HepG2 (cell line): ENCODE results near the gene ASXL1. TPM values are rescaled to one million over a fixed set of nuclear protein-coding genes. Genes with fewer than 3 reads are reported as not detected.

ENCODE experiments used
- AKAP8 ChIP-seq: sonication (generic); formaldehyde crosslinking; IDR thresholded peaks from 2 replicates; pipeline ENCODE4 v1.5.1; 2020; ENCODE audit warnings: mild to moderate bottlenecking, missing genetic modification reagents
- GPN1 ChIP-seq: sonication (generic); formaldehyde crosslinking; IDR thresholded peaks from 2 replicates; pipeline ENCODE4 v1.5.1; 2020; ENCODE audit warnings: missing genetic modification reagents, borderline replicate concordance
- GTF3A ChIP-seq: sonication (generic); formaldehyde crosslinking; conservative IDR thresholded peaks from 2 replicates; pipeline ENCODE4 v1.4.0; 2020; ENCODE audit warnings: mild to moderate bottlenecking, missing genetic modification reagents
- KDM1A ChIP-seq: IDR thresholded peaks from 2 replicates; pipeline ENCODE4 v1.6.1; 2016; ENCODE audit warnings: missing compliant biosample characterization
- NONO ChIP-seq, 2 experiments: fragments of 450-650 bp in 1 of 2; sonication (generic) in 1 of 2; formaldehyde crosslinking in 1 of 2; IDR thresholded peaks in 1 of 2; conservative IDR thresholded peaks in 1 of 2; 2 replicates each; pipeline versions ENCODE4 v1.6.1 to v1.8.0; 2017 to 2022; ENCODE audit warnings: mild to moderate bottlenecking in 1 of 2, missing genetic modification reagents in 1 of 2, moderate library complexity in 1 of 2
- REL ChIP-seq: sonication (generic); formaldehyde crosslinking; conservative IDR thresholded peaks from 2 replicates; pipeline ENCODE4 v1.8.0; 2022; ENCODE audit warnings: mild to moderate bottlenecking, missing genetic modification reagents, moderate library complexity
- SMARCE1 ChIP-seq: fragments of 450-650 bp; IDR thresholded peaks from 2 replicates; pipeline ENCODE4 v1.6.1; 2017; ENCODE audit warnings: borderline replicate concordance
- SPEN ChIP-seq: sonication (generic); formaldehyde crosslinking; IDR thresholded peaks from 2 replicates; pipeline ENCODE4 v1.5.1; 2020; ENCODE audit warnings: low read depth, mild to moderate bottlenecking, missing genetic modification reagents
- TEAD2 ChIP-seq: sonication (generic); formaldehyde crosslinking; IDR thresholded peaks from 2 replicates; pipeline ENCODE4 v1.9.0; 2021; ENCODE audit warnings: missing genetic modification reagents
- ZKSCAN8 ChIP-seq: IDR thresholded peaks from 2 replicates; pipeline ENCODE4 v1.6.1; 2016; ENCODE audit warnings: borderline replicate concordance, missing genetic modification reagents, missing compliant biosample characterization
- ZMYM2 ChIP-seq: sonication (generic); formaldehyde crosslinking; IDR thresholded peaks from 2 replicates; pipeline ENCODE4 v1.8.0; 2022; ENCODE audit warnings: mild to moderate bottlenecking, missing genetic modification reagents
- ZNF354B ChIP-seq: sonication (generic); formaldehyde crosslinking; IDR thresholded peaks from 2 replicates; pipeline ENCODE4 v1.8.0; 2022; ENCODE audit warnings: mild to moderate bottlenecking, missing genetic modification reagents
- ZNF543 ChIP-seq: sonication (generic); formaldehyde crosslinking; IDR thresholded peaks from 2 replicates; pipeline ENCODE4 v1.4.0; 2020; ENCODE audit warnings: mild to moderate bottlenecking, missing genetic modification reagents
- ZNF570 ChIP-seq: sonication (generic); formaldehyde crosslinking; IDR thresholded peaks from 2 replicates; pipeline ENCODE4 v1.4.0; 2020; ENCODE audit warnings: mild to moderate bottlenecking, missing genetic modification reagents, borderline replicate concordance
- ZNF780A ChIP-seq: sonication (generic); formaldehyde crosslinking; IDR thresholded peaks from 2 replicates; pipeline ENCODE4 v1.8.0; 2022; ENCODE audit warnings: mild to moderate bottlenecking, missing genetic modification reagents, moderate library complexity
- ZNF891 ChIP-seq: sonication (generic); formaldehyde crosslinking; IDR thresholded peaks from 2 replicates; pipeline ENCODE4 v1.5.0; 2020; ENCODE audit warnings: mild to moderate bottlenecking, missing genetic modification reagents
- polyA plus RNA-seq, 8 experiments: library from polyadenylated mRNA; depleted of rRNA in 3 of 8; stranded (reverse) in 7 of 8; unstranded in 1 of 8; fragments of >200 nt; fragmentation: Illumina TruSeq in 4 of 8; extraction: Trizol in 4 of 8; gene quantifications; 2 replicates each; pipeline versions ENCODE4 v1.2.1 to v1.2.3, GENCODE V29; 2011 to 2016; ENCODE audit warnings: low read depth in 4 of 8, missing spikeins in 1 of 8, mixed read lengths in 1 of 8; ENCODE audit not compliant: insufficient read depth in 1 of 8
- total RNA-seq, 5 experiments: library from RNA; depleted of rRNA; stranded (reverse); fragments of >200 nt; fragmentation: Illumina TruSeq; extraction: Trizol; gene quantifications; 2 replicates each; pipeline ENCODE4 v1.2.3, GENCODE V29; 2016; ENCODE audit warnings: low read depth in 1 of 5
- TF ChIP-seq, protein P1 (sequence below): sonication (generic); formaldehyde crosslinking; IDR thresholded peaks from 2 replicates; pipeline ENCODE4 v1.4.0; 2020; ENCODE audit warnings: missing genetic modification reagents
- TF ChIP-seq, protein P2 (sequence below): sonication (generic); formaldehyde crosslinking; IDR thresholded peaks from 2 replicates; pipeline ENCODE4 v1.8.0; 2022; ENCODE audit warnings: missing genetic modification reagents, mild to moderate bottlenecking, inconsistent platforms, borderline replicate concordance
- TF ChIP-seq, protein P3 (sequence below): sonication (generic); formaldehyde crosslinking; IDR thresholded peaks from 2 replicates; pipeline ENCODE4 v1.9.0; 2021; ENCODE audit warnings: missing genetic modification reagents, borderline replicate concordance
- TF ChIP-seq, protein P4 (sequence below): IDR thresholded peaks from 2 replicates; pipeline ENCODE4 v1.6.1; 2016; ENCODE audit warnings: control low read depth
- TF ChIP-seq, protein P5 (sequence below): sonication (generic); formaldehyde crosslinking; IDR thresholded peaks from 2 replicates; pipeline ENCODE4 v1.4.0; 2020; ENCODE audit warnings: mild to moderate bottlenecking, missing genetic modification reagents

Gene ASXL1
- total and polyA plus RNA-seq, 2 of the 13 experiments (the other 11 are each of a cell fraction or from before 2014, with no cell fraction given) = 62.1 to 74.8 TPM

DNA sequence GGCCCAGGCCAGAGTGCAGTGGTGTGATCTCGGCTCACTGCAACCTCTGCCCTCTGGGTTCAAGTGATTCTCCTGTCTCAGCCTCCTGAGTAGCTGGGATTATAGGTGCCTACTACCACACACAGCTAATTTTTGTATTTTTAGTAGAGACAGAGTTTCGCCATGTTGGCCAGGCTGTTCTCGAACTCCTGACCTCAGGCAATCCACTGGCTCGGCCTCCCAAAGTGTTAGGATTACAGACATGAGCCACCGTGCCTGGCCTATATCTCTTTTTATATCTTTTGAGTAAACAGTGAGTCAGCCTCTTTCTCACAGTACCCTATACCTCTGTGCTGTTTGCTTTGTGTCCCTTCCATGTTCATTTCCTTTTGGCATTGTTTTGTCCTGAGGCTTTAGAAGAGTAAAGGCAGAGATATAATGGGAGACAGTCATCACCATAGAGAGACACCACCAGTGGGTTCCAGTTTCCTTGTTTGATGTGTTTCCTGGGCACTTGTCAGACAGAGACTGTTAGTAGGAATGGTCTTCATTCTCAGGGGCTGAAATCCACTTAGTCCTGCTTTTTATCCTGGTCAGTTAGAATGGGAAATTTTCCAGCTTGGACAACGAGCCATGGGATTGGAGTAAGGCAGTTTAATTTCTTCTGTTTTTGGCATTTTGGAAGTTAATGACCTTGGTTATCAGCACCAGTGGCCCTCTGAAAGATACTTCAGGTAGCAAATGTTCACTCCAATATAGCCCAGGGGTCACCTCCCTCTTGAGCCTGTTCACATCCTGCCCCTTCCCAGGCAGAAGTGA lies 32.2 kb upstream of the ASXL1 start (continued):
- TF ChIP-seq ZMYM2 (CRISPR knock-in tag) (peak; percentile 100), REL (CRISPR knock-in tag) (no peak), ZKSCAN8 (CRISPR knock-in tag) (peak; percentile 81), GPN1 (CRISPR knock-in tag) (no peak), GTF3A (CRISPR knock-in tag) (no peak), NONO (IDR thresholded peaks at IDR 0.05) (no peak), NONO (CRISPR knock-in tag; conservative IDR thresholded peaks at IDR 0.05) (peak; percentile 65; the same call in 1 of the 2 replicates), ZNF891 (no peak), ZNF570 (CRISPR knock-in tag) (no peak), ZNF780A (CRISPR knock-in tag) (no peak), ZNF543 (CRISPR knock-in tag) (0 out of 2 replicates have a peak, but pooled peaks have one; percentile 35), TEAD2 (no peak), SMARCE1 (peak; percentile 86; the same call in 1 of the 2 replicates), KDM1A (CRISPR knock-in tag) (peak; percentile 97), AKAP8 (peak; percentile 85; the same call in 1 of the 2 replicates), ZNF354B (CRISPR knock-in tag) (0 out of 2 replicates have a peak, but pooled peaks have one; percentile 23), SPEN (CRISPR knock-in tag) (no peak; the same call in 1 of the 2 replicates)
- TF ChIP-seq, protein P1, sequence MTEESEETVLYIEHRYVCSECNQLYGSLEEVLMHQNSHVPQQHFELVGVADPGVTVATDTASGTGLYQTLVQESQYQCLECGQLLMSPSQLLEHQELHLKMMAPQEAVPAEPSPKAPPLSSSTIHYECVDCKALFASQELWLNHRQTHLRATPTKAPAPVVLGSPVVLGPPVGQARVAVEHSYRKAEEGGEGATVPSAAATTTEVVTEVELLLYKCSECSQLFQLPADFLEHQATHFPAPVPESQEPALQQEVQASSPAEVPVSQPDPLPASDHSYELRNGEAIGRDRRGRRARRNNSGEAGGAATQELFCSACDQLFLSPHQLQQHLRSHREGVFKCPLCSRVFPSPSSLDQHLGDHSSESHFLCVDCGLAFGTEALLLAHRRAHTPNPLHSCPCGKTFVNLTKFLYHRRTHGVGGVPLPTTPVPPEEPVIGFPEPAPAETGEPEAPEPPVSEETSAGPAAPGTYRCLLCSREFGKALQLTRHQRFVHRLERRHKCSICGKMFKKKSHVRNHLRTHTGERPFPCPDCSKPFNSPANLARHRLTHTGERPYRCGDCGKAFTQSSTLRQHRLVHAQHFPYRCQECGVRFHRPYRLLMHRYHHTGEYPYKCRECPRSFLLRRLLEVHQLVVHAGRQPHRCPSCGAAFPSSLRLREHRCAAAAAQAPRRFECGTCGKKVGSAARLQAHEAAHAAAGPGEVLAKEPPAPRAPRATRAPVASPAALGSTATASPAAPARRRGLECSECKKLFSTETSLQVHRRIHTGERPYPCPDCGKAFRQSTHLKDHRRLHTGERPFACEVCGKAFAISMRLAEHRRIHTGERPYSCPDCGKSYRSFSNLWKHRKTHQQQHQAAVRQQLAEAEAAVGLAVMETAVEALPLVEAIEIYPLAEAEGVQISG (CRISPR knock-in tag) = peak; percentile 58; the same call in 1 of the 2 replicates
- TF ChIP-seq, protein P2, sequence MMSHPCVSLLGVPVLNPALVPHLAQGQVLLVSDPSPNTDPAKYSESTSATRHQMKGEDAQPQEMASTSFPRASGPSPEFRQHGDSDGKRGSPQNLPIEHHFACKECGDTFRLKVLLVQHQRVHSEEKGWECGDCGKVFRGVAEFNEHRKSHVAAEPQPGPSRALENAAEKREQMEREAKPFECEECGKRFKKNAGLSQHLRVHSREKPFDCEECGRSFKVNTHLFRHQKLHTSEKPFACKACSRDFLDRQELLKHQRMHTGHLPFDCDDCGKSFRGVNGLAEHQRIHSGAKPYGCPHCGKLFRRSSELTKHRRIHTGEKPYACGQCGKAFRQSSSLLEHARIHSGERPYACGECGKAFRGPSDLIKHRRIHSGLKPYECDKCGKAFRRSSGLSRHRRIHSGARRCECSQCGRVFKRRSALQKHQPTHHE = peak; percentile 41; the same call in 1 of the 2 replicates
- TF ChIP-seq, protein P3, sequence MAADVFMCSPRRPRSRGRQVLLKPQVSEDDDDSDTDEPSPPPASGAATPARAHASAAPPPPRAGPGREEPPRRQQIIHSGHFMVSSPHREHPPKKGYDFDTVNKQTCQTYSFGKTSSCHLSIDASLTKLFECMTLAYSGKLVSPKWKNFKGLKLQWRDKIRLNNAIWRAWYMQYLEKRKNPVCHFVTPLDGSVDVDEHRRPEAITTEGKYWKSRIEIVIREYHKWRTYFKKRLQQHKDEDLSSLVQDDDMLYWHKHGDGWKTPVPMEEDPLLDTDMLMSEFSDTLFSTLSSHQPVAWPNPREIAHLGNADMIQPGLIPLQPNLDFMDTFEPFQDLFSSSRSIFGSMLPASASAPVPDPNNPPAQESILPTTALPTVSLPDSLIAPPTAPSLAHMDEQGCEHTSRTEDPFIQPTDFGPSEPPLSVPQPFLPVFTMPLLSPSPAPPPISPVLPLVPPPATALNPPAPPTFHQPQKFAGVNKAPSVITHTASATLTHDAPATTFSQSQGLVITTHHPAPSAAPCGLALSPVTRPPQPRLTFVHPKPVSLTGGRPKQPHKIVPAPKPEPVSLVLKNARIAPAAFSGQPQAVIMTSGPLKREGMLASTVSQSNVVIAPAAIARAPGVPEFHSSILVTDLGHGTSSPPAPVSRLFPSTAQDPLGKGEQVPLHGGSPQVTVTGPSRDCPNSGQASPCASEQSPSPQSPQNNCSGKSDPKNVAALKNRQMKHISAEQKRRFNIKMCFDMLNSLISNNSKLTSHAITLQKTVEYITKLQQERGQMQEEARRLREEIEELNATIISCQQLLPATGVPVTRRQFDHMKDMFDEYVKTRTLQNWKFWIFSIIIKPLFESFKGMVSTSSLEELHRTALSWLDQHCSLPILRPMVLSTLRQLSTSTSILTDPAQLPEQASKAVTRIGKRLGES (CRISPR knock-in tag) = no peak
- TF ChIP-seq, protein P4, sequence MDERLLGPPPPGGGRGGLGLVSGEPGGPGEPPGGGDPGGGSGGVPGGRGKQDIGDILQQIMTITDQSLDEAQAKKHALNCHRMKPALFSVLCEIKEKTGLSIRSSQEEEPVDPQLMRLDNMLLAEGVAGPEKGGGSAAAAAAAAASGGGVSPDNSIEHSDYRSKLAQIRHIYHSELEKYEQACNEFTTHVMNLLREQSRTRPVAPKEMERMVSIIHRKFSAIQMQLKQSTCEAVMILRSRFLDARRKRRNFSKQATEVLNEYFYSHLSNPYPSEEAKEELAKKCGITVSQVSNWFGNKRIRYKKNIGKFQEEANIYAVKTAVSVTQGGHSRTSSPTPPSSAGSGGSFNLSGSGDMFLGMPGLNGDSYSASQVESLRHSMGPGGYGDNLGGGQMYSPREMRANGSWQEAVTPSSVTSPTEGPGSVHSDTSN (CRISPR knock-in tag) = no peak
- TF ChIP-seq, protein P5, sequence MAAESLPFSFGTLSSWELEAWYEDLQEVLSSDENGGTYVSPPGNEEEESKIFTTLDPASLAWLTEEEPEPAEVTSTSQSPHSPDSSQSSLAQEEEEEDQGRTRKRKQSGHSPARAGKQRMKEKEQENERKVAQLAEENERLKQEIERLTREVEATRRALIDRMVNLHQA = no peak
